Measurements from ENCODE around the gene OR51M1. TPM values are rescaled to one million over a fixed set of nuclear protein-coding genes. Genes with fewer than 3 reads are reported as not detected.

OR51M1 gene
- total RNA-seq, 2 donors from 2014 or later: 0.91 TPM; not detected in 1

GRCh38 chr11:5420993-5421392 is 37.4 kb downstream of the OR51M1 start:
- no peak for TF ChIP-seq POLR2A (IDR thresholded peaks at IDR 0.05)
- TF ChIP-seq POLR2AphosphoS5 (IDR thresholded peaks at IDR 0.05): no peak
- no peak for TF ChIP-seq CTCF (IDR thresholded peaks at IDR 0.05)
- no peak for DNase-seq (ENCODE audit: low spot score)
- no peak overlapping the region for H3K27ac ChIP-seq
- H3K9me3 ChIP-seq: no peaks in the 10 kb centered on the region
- no peaks in the 10 kb centered on the region for H3K27me3 ChIP-seq (replicated peaks; ENCODE audit: insufficient read depth)
- H3K36me3 ChIP-seq: no peaks in the 10 kb centered on the region
- no peak overlapping the region for H3K4me3 ChIP-seq
- intact Hi-C loops (cut with DNase I): no loop called here
- no peaks in the 10 kb centered on the region for H3K4me1 ChIP-seq (replicated peaks)
- WGBS: 72% methylated on average over 5 of the region's 5 CpGs

GRCh38 chr11:5421811-5422210 is 38.2 kb downstream of the OR51M1 start, which contains the start of gene OR51Q1:
TSS of gene OR51Q1 (plus strand) at chr11:5422111. CDS start at chr11:5422201, 90 bp downstream.
- Histone ChIP-seq H3K4me3 (no peak within 1 kb of the TSS), H3K27ac (no peak within 1 kb of the TSS), H3K4me1 (replicated peaks) (no peaks in the 10 kb centered on the region), H3K9me3 (no peaks in the 10 kb centered on the region), H3K36me3 (no peaks in the 10 kb centered on the region), H3K27me3 (replicated peaks; ENCODE audit: insufficient read depth) (no peaks in the 10 kb centered on the region)
- DNase-seq (ENCODE audit: low spot score): no peak
- WGBS: 86% methylated on average over 1 of the region's 1 CpG
- TF ChIP-seq POLR2A (IDR thresholded peaks at IDR 0.05) (no peak), CTCF (IDR thresholded peaks at IDR 0.05) (no peak), POLR2AphosphoS5 (IDR thresholded peaks at IDR 0.05) (no peak)
- intact Hi-C loops (cut with DNase I): no loop called here

- Histone ChIP-seq H3K4me3 (no peak overlapping the region), H3K27me3 (replicated peaks; ENCODE audit: insufficient read depth) (no peaks in the 10 kb centered on the region), H3K9me3 (no peaks in the 10 kb centered on the region), H3K36me3 (no peaks in the 10 kb centered on the region), H3K27ac (no peak overlapping the region), H3K4me1 (replicated peaks) (no peaks in the 10 kb centered on the region)
- intact Hi-C loops (cut with DNase I): no loop called here
- TF ChIP-seq CTCF (IDR thresholded peaks at IDR 0.05) (no peak), POLR2AphosphoS5 (IDR thresholded peaks at IDR 0.05) (no peak), POLR2A (IDR thresholded peaks at IDR 0.05) (no peak)
- WGBS: 37% methylated on average over 3 of the region's 3 CpGs
- DNase-seq (ENCODE audit: low spot score): no peak
These were observed 39.5 kb downstream of the OR51M1 start for GRCh38 chr11:5423131-5423530.

- WGBS: 40% methylated on average over 2 of the region's 2 CpGs
- no peak for TF ChIP-seq CTCF (IDR thresholded peaks at IDR 0.05)
- no peak for TF ChIP-seq POLR2A (IDR thresholded peaks at IDR 0.05)
- TF ChIP-seq POLR2AphosphoS5 (IDR thresholded peaks at IDR 0.05): no peak
- intact Hi-C loops (cut with DNase I): no loop called here
These were observed 57.8 kb downstream of the OR51M1 start, which contains the start of gene OR51I1 for GRCh38 chr11:5441414-5441813. TSS of gene OR51I1 (minus strand) at chr11:5441514. CDS start at chr11:5441514, 0 bp downstream.

More at GRCh38 chr11:5441414-5441813, 57.8 kb downstream of the OR51M1 start, which contains the start of gene OR51I1:
- no peaks in the 10 kb centered on the region for H3K4me1 ChIP-seq (replicated peaks)
- H3K9me3 ChIP-seq: no peaks in the 10 kb centered on the region
- no peaks in the 10 kb centered on the region for H3K36me3 ChIP-seq
- no peak within 1 kb of the TSS for H3K27ac ChIP-seq
- no peaks in the 10 kb centered on the region for H3K27me3 ChIP-seq (replicated peaks; ENCODE audit: insufficient read depth)
- no peak for DNase-seq (ENCODE audit: low spot score)
- no peak within 1 kb of the TSS for H3K4me3 ChIP-seq

Small RNA genes within 50 kb of the gene (small RNA-seq; reads per million reads assigned to genes)
- gene AC104389.3: 0 reads per million in 2 donors

Other genes with a start within 250 kb of the OR51M1 start
- not detected for gene OR52A5, start 245.5 kb upstream of the OR51M1 start, total RNA-seq
- under 1 TPM in 1 of 2 donors, not detected in 1; 0.17 TPM for gene OR52A1, start 229.1 kb upstream of the OR51M1 start, total RNA-seq
- not detected for gene OR51V1, start 183.1 kb upstream of the OR51M1 start, total RNA-seq
- 10 to 100 TPM in 1 of 2 donors, 1 to 10 TPM in 1; 9.5 to 15.7 TPM for gene HBB, start 156.7 kb upstream of the OR51M1 start, total RNA-seq
- gene HBD, start 149.3 kb upstream of the OR51M1 start, total RNA-seq: not detected
- gene HBG1, start 134.0 kb upstream of the OR51M1 start, total RNA-seq: not detected
- not detected for gene HBG2, start 129.0 kb upstream of the OR51M1 start, total RNA-seq
- not detected for gene HBE1, start 113.9 kb upstream of the OR51M1 start, total RNA-seq
- gene OR51B4, start 81.9 kb upstream of the OR51M1 start, total RNA-seq: not detected
- not detected for gene OR51B2, start 59.5 kb upstream of the OR51M1 start, total RNA-seq
- 1 to 10 TPM in 1 of 2 donors, under 1 TPM in 1; 0.23 to 2.5 TPM for gene OR51B5, start 40.3 kb upstream of the OR51M1 start, total RNA-seq
- gene OR51B6, start 32.3 kb upstream of the OR51M1 start, total RNA-seq: not detected
- gene OR51Q1, start 38.3 kb downstream of the OR51M1 start, total RNA-seq: not detected
- gene OR51I1, start 57.7 kb downstream of the OR51M1 start, total RNA-seq: 1 to 10 TPM in 1 of 2 donors, not detected in 1; 1.1 TPM
- gene OR51I2, start 65.5 kb downstream of the OR51M1 start, total RNA-seq: not detected
- gene OR52D1, start 104.9 kb downstream of the OR51M1 start, total RNA-seq: not detected
- gene UBQLN3, start 126.1 kb downstream of the OR51M1 start, total RNA-seq: 10 to 100 TPM in 1 of 2 donors, 1 to 10 TPM in 1; 2.8 to 13.5 TPM
- 1 to 10 TPM in 1 of 2 donors, under 1 TPM in 1; 0.68 to 1.6 TPM for gene UBQLNL, start 132.9 kb downstream of the OR51M1 start, total RNA-seq
- gene OR52H1, start 164.7 kb downstream of the OR51M1 start, total RNA-seq: under 1 TPM in 1 of 2 donors, not detected in 1; 0.57 TPM
- not detected for gene OR52B6, start 197.1 kb downstream of the OR51M1 start, total RNA-seq
- gene TRIM6, start 212.8 kb downstream of the OR51M1 start, total RNA-seq: 1 to 10 TPM; 4.8 to 6.3 TPM
- 10 to 100 TPM; 10.3 to 15.5 TPM for gene TRIM34, start 241.2 kb downstream of the OR51M1 start, total RNA-seq